NCI-H446 (cell line): Measurements from ENCODE around the gene DHX32.

ENCODE experiments used
- DNase-seq, 2 experiments: peaks; one replicate each; lab custom pipeline; 2025; lab: John Stamatoyannopoulos, UW

The DHX32 gene

GRCh38 chr10:125802131-125802530, 79.0 kb downstream of the DHX32 start:
- no peak for DNase-seq

GRCh38 chr10:125801574-125801973, 79.5 kb downstream of the DHX32 start:
- no peak for DNase-seq

- no peak for DNase-seq
Observed at GRCh38 chr10:125799451-125800182, 81.5 kb downstream of the DHX32 start.

GRCh38 chr10:125797994-125798662, 83.0 kb downstream of the DHX32 start:
- DNase-seq, result no peak

- DNase-seq, result no peak
Observed at GRCh38 chr10:125797424-125797823, 83.7 kb downstream of the DHX32 start.

- DNase-seq, result no peak
Observed at GRCh38 chr10:125795637-125796190, 85.4 kb downstream of the DHX32 start.

GRCh38 chr10:125795128-125795527, 86.0 kb downstream of the DHX32 start:
- no peak for DNase-seq

- DNase-seq, result no peak
Observed at GRCh38 chr10:125792342-125793300, 88.5 kb downstream of the DHX32 start.

- DNase-seq, result no peak
Observed at GRCh38 chr10:125788156-125789034, 92.7 kb downstream of the DHX32 start.
